ENCODE measurements around the gene MEIOSIN. TPM values are rescaled to one million over a fixed set of nuclear protein-coding genes. Genes with fewer than 3 reads are reported as not detected.

The MEIOSIN gene
- total and polyA plus RNA-seq, 9 of the 15 experiments (the other 6 are each of a cell fraction or from before 2014, with no cell fraction given): 0.06 to 2.0 (median 0.76) TPM

DNA sequence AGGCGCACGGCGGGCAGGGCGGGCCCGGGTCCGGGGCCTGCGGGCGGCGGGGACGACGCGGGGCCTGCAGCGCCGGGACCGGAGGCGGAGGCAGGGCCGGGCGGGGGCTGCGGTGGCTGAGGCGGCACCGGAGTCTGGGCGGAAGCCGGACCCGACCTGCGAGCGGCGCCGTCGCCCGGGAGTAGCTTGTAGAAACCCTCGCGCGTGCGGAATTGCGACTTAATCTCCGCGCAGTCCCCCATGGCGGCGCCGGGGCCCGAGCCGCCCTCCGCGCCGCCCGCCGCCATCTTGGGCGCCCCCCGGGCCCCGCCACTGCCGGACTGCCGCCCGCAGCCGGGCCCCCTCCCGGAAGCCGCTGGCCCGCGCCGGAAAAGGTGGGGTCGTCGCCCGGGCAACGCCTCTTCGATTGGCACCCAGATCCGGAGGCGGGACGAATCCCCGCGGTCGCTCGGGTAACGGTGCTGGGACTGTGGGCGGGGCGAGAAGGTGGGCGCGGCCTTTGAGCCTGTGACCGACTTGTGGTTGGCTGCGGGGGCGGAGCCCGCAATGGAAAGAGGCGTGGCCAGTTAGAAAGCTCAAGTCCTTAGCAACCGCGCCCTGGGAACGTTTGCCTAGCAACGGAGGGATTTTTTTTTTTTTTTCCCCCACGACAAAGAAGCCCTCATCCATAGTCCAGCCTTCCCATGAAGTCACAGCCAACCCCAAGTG, 59.4 kb downstream of the MEIOSIN start, which contains the start of gene DMWD (continued):
- TF ChIP-seq PRDM10 (IDR thresholded peaks at IDR 0.05; ENCODE audit: partially characterized antibody) (no peak), ZNF444 (CRISPR knock-in tag; IDR thresholded peaks at IDR 0.05) (no peak), TCF7 (IDR thresholded peaks at IDR 0.05; ENCODE audit: borderline replicate concordance) (no peak), ATF7 (IDR thresholded peaks at IDR 0.05) (peak; percentile 65; the same call in 1 of the 2 replicates), ZFPM2 (CRISPR knock-in tag; IDR thresholded peaks at IDR 0.05) (no peak), ZNF253 (CRISPR knock-in tag; conservative IDR thresholded peaks at IDR 0.05) (no peak), DLX4 (CRISPR knock-in tag; IDR thresholded peaks at IDR 0.05) (no peak), ZNF41 (CRISPR knock-in tag; conservative IDR thresholded peaks at IDR 0.05) (no peak), DNMT1 (IDR thresholded peaks at IDR 0.05) (no peak), HMG20A (CRISPR knock-in tag; conservative IDR thresholded peaks at IDR 0.05) (no peak), CREBBP (IDR thresholded peaks at IDR 0.05; ENCODE audit: low read depth, low read length) (no peak), ID3 (CRISPR knock-in tag; IDR thresholded peaks at IDR 0.05) (no peak), ID3 (tag; IDR thresholded peaks at IDR 0.05) (no peak), ZNF197 (CRISPR knock-in tag; IDR thresholded peaks at IDR 0.05; ENCODE audit: low read depth) (no peak)
- TF ChIP-seq, protein P1, sequence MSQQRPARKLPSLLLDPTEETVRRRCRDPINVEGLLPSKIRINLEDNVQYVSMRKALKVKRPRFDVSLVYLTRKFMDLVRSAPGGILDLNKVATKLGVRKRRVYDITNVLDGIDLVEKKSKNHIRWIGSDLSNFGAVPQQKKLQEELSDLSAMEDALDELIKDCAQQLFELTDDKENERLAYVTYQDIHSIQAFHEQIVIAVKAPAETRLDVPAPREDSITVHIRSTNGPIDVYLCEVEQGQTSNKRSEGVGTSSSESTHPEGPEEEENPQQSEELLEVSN (IDR thresholded peaks at IDR 0.05; ENCODE audit: borderline replicate concordance in 1 of 2, extremely low read depth in 1 of 2, insufficient read depth in 1 of 2, insufficient read length in 1 of 2, low read depth in 1 of 2, low read length in 1 of 2, poor library complexity in 1 of 2, severe bottlenecking in 1 of 2): peak in 1 of 2 experiments; percentile 21
- TF ChIP-seq, protein P2, sequence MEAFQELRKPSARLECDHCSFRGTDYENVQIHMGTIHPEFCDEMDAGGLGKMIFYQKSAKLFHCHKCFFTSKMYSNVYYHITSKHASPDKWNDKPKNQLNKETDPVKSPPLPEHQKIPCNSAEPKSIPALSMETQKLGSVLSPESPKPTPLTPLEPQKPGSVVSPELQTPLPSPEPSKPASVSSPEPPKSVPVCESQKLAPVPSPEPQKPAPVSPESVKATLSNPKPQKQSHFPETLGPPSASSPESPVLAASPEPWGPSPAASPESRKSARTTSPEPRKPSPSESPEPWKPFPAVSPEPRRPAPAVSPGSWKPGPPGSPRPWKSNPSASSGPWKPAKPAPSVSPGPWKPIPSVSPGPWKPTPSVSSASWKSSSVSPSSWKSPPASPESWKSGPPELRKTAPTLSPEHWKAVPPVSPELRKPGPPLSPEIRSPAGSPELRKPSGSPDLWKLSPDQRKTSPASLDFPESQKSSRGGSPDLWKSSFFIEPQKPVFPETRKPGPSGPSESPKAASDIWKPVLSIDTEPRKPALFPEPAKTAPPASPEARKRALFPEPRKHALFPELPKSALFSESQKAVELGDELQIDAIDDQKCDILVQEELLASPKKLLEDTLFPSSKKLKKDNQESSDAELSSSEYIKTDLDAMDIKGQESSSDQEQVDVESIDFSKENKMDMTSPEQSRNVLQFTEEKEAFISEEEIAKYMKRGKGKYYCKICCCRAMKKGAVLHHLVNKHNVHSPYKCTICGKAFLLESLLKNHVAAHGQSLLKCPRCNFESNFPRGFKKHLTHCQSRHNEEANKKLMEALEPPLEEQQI (IDR thresholded peaks at IDR 0.05): no peak
